ENCODE data around the gene ADPRH. TPM values are rescaled to one million over a fixed set of nuclear protein-coding genes. Genes with fewer than 3 reads are reported as not detected.
"Not testable (repeated sequence)": the region's sequence is repeated elsewhere in the genome, so short reads cannot be mapped to it uniquely, and the experiment has no call there.

ADPRH gene
- total RNA-seq, 1 donor from 2014 or later: 26.5 TPM

GRCh38 chr3:119548341-119548740, 31.0 kb upstream of the ADPRH start:
- Histone ChIP-seq H3K36me3 (peaks cover 4% of the 10 kb centered on the region), H3K4me1 (no peaks in the 10 kb centered on the region), H3K27ac (no peak overlapping the region), H3K27me3 (no peaks in the 10 kb centered on the region), H3K9me3 (no peaks in the 10 kb centered on the region), H3K4me3 (no peak overlapping the region)
- intact Hi-C loops (cut with DNase I): no loop called here
- DNase-seq: no peak
- ATAC-seq: no peak
- TF ChIP-seq, protein P1, sequence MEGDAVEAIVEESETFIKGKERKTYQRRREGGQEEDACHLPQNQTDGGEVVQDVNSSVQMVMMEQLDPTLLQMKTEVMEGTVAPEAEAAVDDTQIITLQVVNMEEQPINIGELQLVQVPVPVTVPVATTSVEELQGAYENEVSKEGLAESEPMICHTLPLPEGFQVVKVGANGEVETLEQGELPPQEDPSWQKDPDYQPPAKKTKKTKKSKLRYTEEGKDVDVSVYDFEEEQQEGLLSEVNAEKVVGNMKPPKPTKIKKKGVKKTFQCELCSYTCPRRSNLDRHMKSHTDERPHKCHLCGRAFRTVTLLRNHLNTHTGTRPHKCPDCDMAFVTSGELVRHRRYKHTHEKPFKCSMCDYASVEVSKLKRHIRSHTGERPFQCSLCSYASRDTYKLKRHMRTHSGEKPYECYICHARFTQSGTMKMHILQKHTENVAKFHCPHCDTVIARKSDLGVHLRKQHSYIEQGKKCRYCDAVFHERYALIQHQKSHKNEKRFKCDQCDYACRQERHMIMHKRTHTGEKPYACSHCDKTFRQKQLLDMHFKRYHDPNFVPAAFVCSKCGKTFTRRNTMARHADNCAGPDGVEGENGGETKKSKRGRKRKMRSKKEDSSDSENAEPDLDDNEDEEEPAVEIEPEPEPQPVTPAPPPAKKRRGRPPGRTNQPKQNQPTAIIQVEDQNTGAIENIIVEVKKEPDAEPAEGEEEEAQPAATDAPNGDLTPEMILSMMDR (IDR thresholded peaks at IDR 0.05): no peak

GRCh38 chr3:119550192-119550910, 28.9 kb upstream of the ADPRH start:
- no peaks in the 10 kb centered on the region for H3K9me3 ChIP-seq
- no peaks in the 10 kb centered on the region for H3K36me3 ChIP-seq
- no peak overlapping the region for H3K27ac ChIP-seq
- H3K4me1 ChIP-seq: peaks cover 3% of the 10 kb centered on the region
- DNase-seq (no peak), ATAC-seq (no peak)
- intact Hi-C loops (cut with DNase I): no loop called here
- H3K4me3 ChIP-seq: no peak overlapping the region
- no peaks in the 10 kb centered on the region for H3K27me3 ChIP-seq
- TF ChIP-seq, protein P1 (IDR thresholded peaks at IDR 0.05): no peak

DNA sequence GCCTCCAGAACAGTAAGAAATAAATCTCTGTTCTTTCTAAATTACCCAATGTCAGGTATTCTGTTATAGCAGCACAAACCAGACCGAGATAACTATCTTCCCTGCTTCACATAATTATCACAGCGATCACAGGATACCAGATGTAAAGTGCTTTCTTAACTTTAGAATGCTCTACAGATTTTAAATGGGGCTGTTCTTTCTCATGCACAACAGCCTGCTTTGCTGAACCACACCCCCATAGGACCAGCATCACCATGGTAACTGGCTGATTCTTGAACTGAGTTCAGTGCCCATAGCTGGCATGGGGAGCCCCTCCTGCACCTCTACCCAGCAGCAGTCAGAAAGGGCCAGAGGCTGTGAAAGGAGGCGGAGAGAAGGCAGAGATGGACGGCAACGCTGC, 27.7 kb upstream of the ADPRH start:
- Histone ChIP-seq H3K27ac (no peak overlapping the region), H3K4me3 (no peak overlapping the region), H3K27me3 (no peaks in the 10 kb centered on the region), H3K36me3 (no peaks in the 10 kb centered on the region), H3K4me1 (peaks cover 10% of the 10 kb centered on the region), H3K9me3 (no peaks in the 10 kb centered on the region)
- no peak for DNase-seq
- TF ChIP-seq, protein P1 (IDR thresholded peaks at IDR 0.05): no peak
- no peak for ATAC-seq
- intact Hi-C loops (cut with DNase I): no loop called here

DNA sequence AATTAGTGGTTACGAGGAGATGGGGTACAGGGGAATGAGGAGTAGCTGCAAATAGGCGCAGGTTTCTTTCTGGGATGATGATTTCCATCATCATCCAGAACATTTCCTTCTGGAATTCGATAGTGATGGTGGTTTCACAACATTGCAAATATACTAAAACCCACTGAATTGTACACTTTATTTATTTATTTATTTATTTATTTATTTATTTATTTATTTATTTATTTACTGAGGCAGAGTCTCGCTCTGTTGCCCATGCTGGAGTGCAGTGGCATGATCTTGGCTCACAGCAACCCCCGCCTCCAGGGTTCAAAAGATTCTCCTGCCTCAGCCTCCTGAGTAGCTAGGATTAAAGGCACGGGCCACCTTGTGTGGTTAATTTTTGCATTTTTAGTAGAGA, 26.4 kb upstream of the ADPRH start:
- H3K4me3 ChIP-seq; intact Hi-C loops (cut with DNase I); ATAC-seq; H3K27me3 ChIP-seq; H3K36me3 ChIP-seq; H3K27ac ChIP-seq; DNase-seq; H3K9me3 ChIP-seq: not testable (repeated sequence)
- peaks cover 10% of the 10 kb centered on the region for H3K4me1 ChIP-seq

- ATAC-seq: no peak
- no peak overlapping the region for H3K4me3 ChIP-seq
- TF ChIP-seq, protein P1 (IDR thresholded peaks at IDR 0.05): no peak
- no peaks in the 10 kb centered on the region for H3K9me3 ChIP-seq
- no peak overlapping the region for H3K27ac ChIP-seq
- DNase-seq: no peak
- intact Hi-C loops (cut with DNase I): no loop called here
- no peaks in the 10 kb centered on the region for H3K27me3 ChIP-seq
- H3K36me3 ChIP-seq: no peaks in the 10 kb centered on the region
- peaks cover 10% of the 10 kb centered on the region for H3K4me1 ChIP-seq
Measured at GRCh38 chr3:119553823-119554415, 25.4 kb upstream of the ADPRH start.

- peak; percentile 75 for ATAC-seq
- intact Hi-C loops (cut with DNase I): no loop called here
- no peak for DNase-seq
Measured at GRCh38 chr3:119555309-119555735, 24.0 kb upstream of the ADPRH start.

More at GRCh38 chr3:119555309-119555735, 24.0 kb upstream of the ADPRH start:
- H3K9me3 ChIP-seq: no peaks in the 10 kb centered on the region
- no peaks in the 10 kb centered on the region for H3K27me3 ChIP-seq
- no peak overlapping the region for H3K27ac ChIP-seq
- TF ChIP-seq, protein P1 (IDR thresholded peaks at IDR 0.05): no peak
- no peak overlapping the region for H3K4me3 ChIP-seq
- H3K4me1 ChIP-seq: peaks cover 10% of the 10 kb centered on the region
- H3K36me3 ChIP-seq: no peaks in the 10 kb centered on the region

All from upper lobe of right lung (tissue), 1 donor.